GM12873 (cell line): Measurements from ENCODE around the gene STAB2.

Source experiments
- TF ChIP-seq, protein P1 (sequence below): IDR thresholded peaks from 2 replicates; pipeline ENCODE4 v1.5.1; 2012; ENCODE audit warnings: low read depth, mild to moderate bottlenecking, moderate library complexity, low read length, control low read depth; ENCODE audit not compliant: insufficient read depth; ENCODE audit errors: missing control alignments

Gene STAB2

DNA sequence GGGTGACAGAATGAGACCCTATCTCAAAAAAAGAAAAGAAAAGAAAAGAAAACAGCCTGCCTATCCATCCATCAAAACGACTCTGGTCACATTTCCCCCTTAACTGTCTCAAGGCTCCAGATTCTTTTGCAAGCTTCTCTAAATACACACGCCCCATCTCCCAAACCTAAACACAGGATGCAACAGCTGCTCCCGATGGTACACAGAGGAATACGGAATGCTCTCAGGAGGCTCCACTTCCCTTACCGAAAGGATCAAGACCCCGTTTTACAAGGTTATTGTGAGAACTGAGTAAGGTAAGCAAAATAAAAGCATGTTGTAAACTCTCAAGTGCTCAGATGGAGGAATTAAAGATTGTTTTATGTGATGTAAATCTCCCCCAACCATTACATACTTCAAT is 191.7 kb downstream of the STAB2 start:
- TF ChIP-seq, protein P1, sequence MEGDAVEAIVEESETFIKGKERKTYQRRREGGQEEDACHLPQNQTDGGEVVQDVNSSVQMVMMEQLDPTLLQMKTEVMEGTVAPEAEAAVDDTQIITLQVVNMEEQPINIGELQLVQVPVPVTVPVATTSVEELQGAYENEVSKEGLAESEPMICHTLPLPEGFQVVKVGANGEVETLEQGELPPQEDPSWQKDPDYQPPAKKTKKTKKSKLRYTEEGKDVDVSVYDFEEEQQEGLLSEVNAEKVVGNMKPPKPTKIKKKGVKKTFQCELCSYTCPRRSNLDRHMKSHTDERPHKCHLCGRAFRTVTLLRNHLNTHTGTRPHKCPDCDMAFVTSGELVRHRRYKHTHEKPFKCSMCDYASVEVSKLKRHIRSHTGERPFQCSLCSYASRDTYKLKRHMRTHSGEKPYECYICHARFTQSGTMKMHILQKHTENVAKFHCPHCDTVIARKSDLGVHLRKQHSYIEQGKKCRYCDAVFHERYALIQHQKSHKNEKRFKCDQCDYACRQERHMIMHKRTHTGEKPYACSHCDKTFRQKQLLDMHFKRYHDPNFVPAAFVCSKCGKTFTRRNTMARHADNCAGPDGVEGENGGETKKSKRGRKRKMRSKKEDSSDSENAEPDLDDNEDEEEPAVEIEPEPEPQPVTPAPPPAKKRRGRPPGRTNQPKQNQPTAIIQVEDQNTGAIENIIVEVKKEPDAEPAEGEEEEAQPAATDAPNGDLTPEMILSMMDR, result no peak

DNA sequence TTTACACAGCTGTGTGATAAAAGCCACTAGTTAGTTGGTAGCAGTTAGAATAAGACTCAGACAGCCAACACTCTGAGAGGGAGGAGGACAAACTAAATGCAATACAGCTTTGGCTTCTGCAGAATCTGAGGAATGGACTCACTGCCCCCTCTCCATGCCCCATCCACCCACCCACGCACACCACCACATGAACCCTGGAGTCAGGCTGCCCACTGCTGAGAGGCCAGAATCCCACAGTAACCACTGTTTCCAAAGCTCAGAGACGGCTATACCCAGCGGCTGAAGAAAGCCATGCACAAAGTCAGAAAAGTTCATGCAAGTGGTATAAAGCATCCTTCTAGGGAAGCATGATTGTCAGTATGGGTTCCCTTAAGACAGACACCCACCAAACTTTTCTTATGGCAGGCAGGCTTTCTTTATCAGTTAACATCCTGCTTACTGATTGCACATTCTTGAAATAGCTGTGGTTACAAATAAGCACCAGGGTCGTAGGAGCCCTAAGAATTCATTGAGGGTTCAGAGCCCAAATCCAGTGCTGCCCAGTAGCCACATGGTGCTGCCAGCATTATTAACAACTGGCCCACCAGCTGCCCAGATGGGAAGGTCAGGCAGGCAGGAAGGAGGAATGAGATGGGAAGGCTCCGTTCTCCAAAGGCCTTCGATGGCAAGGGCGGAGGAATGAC is 192.5 kb downstream of the STAB2 start:
- TF ChIP-seq, protein P1, result no peak

DNA sequence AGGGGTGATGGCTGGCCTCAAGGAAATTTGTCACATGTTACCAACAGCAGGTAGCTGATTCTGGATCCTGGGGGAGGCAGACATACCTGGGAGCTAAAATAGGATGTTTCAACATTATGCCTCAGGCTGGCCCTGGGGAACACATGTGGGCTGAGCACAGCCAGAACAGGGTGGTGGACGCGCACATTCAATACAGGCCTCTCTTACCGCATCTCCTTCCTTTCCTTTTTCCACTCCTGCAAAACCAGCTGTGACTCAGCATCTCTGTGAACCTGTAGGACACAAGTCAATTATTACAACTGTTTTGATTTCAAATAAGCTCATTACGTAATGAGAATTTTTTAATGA is 193.0 kb downstream of the STAB2 start:
- TF ChIP-seq, protein P1, result no peak

DNA sequence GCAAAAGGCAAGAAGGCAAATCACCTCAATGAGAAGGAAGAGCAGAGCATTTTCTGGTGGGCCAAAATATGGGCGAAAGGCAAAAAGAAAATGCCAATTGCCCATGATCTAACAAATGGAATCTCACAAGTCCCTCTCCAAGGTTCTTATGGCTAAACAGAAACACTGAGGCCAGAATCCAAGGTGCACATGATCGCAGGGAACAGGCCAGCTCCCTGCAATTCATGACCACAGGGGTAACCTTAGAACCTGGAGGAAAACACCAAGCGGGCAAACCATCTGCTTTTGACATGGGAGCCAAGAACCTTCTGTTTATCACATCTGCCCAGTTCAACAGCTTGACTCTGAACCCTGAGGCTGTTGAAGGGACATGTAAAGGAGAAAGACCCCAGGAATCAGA is 193.9 kb downstream of the STAB2 start:
- TF ChIP-seq, protein P1, result no peak

DNA sequence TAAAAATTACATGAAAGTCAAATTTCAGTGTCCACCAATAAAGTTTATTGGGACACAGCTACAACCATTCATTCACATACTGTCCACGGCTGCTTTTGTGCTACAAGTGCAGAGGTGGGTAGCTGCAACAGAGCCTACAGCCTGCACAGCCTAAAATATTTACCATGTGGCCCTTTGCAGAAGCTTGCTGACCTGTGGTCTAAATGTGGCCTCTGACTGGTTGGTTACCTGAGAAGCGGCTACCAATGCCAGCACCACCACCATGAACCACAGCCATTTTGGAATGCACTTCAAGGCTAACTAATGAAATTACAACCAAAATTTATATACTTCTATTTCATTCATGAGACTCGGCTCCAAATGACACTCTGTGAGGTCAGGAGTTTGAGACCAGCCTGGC is 195.3 kb downstream of the STAB2 start:
- TF ChIP-seq, protein P1, result no peak

DNA sequence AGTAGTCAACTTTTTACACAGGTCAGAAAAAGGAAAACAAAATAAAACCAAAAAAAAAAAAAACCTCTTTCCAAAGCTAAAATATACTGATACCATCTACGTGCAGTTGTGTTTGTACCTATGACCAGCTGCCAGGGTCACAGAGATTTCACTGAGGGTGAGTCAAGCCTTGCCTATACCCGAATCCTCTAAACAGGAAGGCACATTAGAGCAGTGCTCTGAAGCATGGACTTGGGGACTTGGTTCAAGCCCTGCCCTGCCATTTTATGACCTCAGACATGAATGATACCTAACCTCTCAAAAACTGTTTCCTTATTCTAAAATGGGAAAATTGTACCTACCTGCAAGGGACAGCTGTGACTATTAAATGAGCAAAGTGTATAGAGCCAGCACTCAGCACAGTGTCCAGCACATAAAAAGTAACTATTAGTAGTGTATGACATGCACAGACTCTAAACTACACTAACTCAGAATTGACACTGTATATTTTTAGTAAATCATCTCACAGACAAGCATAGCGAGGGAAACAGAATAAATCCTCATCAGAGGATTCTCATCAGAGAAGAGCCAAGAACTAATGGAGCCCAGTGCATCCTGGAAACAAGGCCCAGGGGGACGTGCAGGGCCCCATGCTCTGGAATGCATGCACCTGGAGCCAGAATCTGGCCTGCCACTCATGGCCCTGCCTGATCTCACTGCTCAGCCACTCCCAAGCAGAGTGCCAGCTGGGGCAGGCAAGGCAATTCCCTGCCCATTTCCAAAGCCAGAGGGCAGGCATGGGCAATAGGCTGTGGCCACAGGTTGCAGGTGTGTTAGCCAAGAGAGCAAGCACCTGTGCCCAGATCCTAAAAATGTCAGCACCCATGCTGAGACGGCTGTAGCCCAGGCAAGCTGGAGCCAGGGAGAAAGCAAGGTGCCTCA is 196.9 kb downstream of the STAB2 start:
- TF ChIP-seq, protein P1, result no peak

DNA sequence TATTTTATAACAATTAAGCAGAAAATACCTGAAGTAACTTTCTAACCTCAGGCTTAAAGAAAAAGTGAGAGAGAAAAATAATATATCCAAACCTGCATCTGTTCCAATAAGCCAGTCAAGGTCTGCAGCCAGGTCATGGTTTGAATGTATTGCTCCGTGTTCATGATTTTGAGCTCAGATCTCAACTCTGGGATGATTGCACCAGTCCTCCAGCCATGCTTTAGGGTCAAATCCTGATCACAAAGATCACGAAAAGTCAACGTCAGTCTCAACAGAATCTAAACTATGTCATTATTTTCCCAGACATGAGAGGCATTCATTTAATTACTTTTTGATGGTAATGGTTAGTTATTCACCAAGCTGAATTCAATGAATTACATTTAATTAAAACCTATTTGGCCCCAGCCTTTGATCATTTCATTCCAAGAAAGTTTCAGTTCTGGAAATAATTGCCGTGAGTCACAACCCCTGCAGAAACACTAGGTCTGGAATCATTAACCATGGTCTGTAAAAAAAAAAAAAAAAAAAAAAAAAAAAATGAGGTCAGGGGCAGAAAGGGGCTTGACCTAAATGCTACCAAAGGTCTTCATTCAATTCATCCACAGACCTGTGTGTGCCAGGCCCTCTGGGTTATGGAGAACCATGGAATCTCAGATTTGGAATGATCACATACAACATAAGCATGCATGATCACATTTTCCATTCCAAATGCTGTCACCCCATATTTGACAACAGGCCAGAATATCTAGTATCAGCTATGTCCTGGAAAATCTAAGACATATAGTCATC is 198.4 kb downstream of the STAB2 start:
- TF ChIP-seq, protein P1, result no peak
